ENCODE data around the gene TPP1.

TPP1 gene

GRCh38 chr11:6619004-6619745 lies at the start of gene TPP1:
TPP1 (minus strand) TSS chr11:6619422; CDS start chr11:6619400, 22 bp downstream.
- peak; percentile 79 for DNase-seq

GRCh38 chr11:6667733-6668374 lies 48.6 kb upstream of the TPP1 start:
- DNase-seq: no peak

GRCh38 chr11:6666302-6667183 lies 47.3 kb upstream of the TPP1 start:
- DNase-seq: no peak

GRCh38 chr11:6664551-6664950 lies 45.3 kb upstream of the TPP1 start:
- DNase-seq: no peak

- DNase-seq: no peak
Measured at GRCh38 chr11:6663794-6664469, 44.7 kb upstream of the TPP1 start.

- DNase-seq: no peak
Measured at GRCh38 chr11:6660712-6661111, 41.5 kb upstream of the TPP1 start.

GRCh38 chr11:6658647-6659046 lies 39.4 kb upstream of the TPP1 start:
- DNase-seq: no peak

- DNase-seq: no peak
Measured at GRCh38 chr11:6657346-6657745, 38.1 kb upstream of the TPP1 start.

GRCh38 chr11:6656936-6657335 lies 37.7 kb upstream of the TPP1 start:
- no peak for DNase-seq

GRCh38 chr11:6656584-6656915 lies 37.3 kb upstream of the TPP1 start:
- DNase-seq: no peak

GRCh38 chr11:6655790-6656583 lies 36.8 kb upstream of the TPP1 start, which contains the start of gene DCHS1:
DCHS1 (minus strand) TSS chr11:6655809; CDS start chr11:6641613, 14,196 bp downstream.
- no peak for DNase-seq

- DNase-seq: no peak
Measured at GRCh38 chr11:6655020-6655789, 36.0 kb upstream of the TPP1 start.

- no peak for DNase-seq
Measured at GRCh38 chr11:6654281-6655019, 35.2 kb upstream of the TPP1 start.

- DNase-seq: no peak
Measured at GRCh38 chr11:6653656-6654055, 34.4 kb upstream of the TPP1 start.

GRCh38 chr11:6653097-6653496 lies 33.9 kb upstream of the TPP1 start:
- no peak for DNase-seq

GRCh38 chr11:6652182-6652581 lies 33.0 kb upstream of the TPP1 start:
- DNase-seq: no peak

GRCh38 chr11:6650980-6651379 lies 31.8 kb upstream of the TPP1 start:
- no peak for DNase-seq

GRCh38 chr11:6650104-6650503 lies 30.9 kb upstream of the TPP1 start:
- DNase-seq: no peak

GRCh38 chr11:6648501-6648900 lies 29.3 kb upstream of the TPP1 start:
- DNase-seq: no peak

- DNase-seq: no peak
Measured at GRCh38 chr11:6647836-6648235, 28.6 kb upstream of the TPP1 start.

Data from activated CD4-positive, alpha-beta T cell treated with anti-CD3 and anti-CD28 coated beads for 1 hour (primary cell).